ENCODE results near the gene HYAL2.

The HYAL2 gene

DNA sequence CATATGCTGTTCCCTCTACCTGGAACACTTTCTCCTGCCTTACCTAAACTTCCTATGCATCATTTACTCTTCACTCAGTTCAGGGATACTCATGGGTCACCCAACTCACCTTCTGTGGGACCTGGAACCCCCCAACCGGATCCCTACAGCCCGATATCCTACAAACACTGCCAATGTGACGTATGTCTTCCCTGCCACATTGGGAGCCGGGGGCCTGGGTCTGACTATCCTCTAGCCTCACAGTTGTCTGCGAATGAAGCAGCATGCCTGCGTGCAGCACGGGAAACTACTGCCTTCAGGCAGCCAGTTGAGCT, 27.6 kb upstream of the HYAL2 start:
- DNase-seq (ENCODE audit: low spot score): no peak

DNA sequence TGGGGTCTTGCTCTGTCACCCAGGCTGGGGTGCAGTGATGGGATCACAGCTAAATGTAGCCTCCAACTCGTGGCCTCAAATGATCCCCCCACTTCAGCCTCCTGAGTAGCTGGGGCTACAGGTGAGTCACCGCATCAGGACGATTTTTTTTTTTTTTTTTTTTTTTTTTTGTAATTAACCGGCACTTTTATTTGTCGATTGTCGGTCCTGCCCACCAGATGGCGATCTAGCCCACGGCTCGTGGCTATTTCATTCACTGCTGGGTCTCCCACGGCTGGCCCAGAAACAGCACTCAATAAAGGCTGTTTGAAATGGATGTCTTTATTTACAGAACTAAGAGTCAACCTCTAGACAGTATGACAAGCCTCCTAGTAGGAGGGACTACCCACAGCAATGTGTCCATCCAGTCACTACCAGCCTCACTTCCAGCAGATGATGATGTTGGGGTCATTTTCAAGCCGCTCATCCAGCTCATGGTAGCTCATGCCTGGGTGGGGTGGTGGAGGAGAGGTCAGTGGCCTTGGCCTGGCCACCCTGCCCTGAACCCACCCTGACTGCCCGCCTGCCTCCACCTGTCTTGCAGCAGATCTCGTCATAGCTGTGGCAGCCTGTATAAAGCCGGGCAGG, 24.8 kb upstream of the HYAL2 start:
- peak; percentile 77 for DNase-seq (ENCODE audit: low spot score)

DNA sequence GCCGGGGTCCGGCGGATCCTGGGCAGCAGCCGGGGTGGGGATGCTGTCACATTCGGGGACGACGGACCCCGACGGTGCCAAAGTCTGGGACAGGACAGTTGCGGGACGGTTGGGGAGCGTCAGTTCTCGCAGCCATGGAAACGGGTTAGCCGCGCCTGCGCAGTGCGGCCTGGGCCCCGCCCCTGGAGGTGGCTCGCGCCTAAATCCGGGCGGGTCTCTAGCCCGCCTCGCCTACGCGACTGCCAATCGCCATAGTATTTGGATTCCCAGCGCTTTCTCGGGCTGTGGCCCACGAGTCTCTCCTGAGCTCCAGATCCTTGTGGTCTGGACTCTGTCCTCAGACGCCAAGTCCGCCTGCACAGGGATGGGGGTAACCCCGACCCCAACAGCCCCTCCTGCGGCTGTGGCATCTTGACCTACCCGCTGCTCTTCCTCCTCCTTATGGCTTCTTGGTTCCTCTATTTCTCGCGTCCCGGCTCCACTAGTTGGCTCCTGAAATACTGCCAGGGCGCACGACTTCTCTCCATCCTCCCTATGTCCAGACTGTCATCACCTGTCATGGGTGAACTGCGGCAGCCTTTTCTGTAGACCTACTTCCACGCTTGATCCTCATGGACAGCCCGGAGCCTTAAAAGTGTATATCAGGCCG, 23.2 kb upstream of the HYAL2 start, which contains the start of gene ZMYND10:
Gene ZMYND10 (minus strand): TSS at position 147 of the 649 bp plus-strand sequence. CDS start 153 bp downstream, outside the sequence.
- DNase-seq (ENCODE audit: low spot score): peak; percentile 95

DNA sequence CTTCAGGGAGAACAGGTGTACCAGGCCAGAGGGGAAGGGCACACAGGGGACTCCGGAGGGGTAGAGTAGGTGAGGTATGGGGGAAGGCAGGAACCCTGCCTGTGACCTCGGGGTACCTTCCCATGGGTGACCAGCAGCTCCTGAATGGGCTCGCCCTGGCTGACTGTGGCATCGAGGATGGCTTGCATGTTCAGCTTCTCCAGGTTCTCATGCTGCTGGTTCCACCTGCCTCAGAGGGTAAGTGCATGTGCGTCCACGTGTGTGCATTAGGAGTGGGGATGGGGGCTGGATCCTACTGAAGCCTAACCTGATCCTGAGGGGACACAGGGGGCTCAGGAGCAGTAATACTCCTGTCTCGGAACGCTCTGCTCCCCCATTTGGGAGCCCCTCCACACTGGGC, 22.5 kb upstream of the HYAL2 start:
- no peak for DNase-seq (ENCODE audit: low spot score)

DNA sequence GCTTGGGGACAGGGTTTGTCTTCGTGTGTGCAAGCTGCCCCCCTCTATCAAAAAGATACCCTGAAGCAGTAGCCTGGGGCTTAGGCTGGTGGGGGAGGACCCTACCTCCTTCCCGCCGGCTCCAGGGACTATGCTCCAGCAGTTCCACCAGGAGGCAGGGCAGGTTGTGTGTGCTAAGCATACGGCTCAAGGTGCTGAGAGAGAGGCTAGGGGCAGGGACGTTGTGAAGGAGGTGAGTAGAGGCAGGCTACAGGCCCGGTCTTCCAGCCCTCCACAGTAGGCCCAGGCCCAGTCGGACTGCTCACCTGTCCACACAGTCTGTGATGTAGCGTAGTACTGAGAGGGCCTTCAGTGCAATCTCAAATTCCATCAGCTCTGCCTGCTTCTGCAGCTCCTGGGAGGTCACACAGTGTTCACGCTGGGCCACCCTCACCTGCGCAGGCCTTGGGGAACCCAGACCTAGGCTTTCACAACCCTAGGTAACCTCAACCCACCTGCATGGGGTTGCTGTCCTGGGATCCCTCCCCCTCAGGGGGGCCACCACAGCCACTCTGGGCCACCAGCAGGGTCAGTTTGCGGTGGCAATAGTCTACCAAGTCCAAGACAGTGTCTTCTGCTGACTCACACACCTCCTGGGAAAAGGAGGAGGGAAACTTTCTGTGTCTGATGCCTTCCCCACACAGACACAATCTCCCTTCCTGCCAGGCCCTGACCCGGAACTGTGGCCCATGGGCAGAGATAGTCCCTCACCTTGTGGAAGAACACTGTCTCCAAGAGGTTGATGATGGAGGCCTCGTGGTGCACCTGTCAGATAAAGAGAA, 20.5 kb upstream of the HYAL2 start:
- DNase-seq (ENCODE audit: low spot score): no peak

DNA sequence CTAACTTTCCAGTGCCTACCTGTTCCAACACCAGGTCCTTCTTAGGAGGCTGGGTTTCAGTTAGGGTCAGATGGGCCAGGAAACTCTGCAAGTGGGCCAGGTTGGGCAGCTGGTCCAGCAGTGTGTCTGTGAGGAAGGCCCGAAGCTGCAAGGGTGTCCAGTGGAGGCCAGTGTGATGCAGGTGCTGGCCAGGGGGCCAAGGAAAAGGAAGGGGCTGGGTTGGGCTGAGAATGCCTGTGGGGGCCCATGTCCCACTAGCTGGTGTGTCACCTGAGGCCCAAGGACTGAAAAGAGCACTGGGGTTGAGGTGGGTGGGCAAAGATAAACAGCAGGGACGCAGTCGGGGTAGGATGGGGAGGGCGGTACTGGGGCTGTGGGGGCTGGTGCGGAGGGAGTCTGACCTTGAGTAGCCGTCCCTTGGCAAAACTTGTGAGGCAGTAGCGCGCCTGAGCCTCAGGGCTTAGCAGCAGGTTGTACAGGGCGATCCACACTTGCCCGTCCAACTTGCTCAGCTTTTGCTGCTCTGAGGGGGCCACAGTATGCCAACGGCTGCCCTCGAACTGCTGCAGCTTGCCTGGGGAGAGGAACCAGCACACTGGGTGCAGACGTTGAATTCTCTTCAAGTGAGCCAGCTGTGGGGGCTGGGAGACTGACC, 19.6 kb upstream of the HYAL2 start:
- no peak for DNase-seq (ENCODE audit: low spot score)

DNA sequence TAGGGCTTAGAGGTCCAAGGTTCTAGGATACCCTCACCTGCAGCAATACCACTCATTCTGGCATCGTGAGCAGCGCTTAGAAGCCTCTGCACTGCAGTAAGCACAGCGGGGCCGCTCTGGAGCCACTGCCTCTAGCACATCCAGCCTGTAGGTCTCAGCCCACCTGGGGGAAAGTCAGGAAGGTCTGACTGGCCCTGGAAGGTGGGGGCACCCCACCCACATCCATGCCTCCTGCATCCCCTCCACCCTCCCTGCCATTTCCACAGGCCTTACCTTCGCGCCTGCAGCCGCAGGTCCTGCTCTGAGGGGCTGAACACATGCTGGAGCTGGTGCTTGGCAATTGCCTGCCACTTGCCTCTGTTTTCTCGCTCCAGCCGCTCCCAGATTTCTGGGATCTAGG, 19.0 kb upstream of the HYAL2 start:
- DNase-seq (ENCODE audit: low spot score): no peak

DNA sequence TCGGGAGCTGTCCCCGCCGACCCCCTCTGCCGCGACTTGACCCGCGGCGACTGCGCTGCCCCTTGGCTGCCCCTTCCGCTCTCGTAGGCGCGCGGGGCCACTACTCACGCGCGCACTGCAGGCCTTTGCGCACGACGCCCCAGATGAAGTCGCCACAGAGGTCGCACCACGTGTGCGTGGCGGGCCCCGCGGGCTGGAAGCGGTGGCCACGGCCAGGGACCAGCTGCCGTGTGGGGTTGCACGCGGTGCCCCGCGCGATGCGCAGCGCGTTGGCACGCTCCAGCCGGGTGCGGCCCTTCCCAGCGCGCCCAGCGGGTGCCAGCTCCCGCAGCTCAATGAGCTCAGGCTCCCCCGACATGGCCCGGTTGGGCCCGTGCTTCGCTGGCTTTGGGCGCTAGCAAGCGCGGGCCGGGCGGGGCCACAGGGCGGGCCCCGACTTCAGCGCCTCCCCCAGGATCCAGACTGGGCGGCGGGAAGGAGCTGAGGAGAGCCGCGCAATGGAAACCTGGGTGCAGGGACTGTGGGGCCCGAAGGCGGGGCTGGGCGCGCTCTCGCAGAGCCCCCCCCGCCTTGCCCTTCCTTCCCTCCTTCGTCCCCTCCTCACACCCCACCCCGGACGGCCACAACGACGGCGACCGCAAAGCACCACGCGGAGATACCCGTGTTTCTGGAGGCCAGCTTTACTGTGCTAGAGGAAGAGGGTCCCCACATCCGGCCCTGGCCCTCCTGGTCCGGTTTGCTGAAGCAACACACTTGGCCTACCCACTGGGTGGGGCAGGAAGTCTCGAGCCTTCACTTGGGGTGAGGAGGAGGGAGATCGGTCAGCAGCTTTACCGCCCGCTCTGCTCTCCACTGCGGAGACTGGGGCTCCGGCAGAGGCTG, 18.1 kb upstream of the HYAL2 start, which contains the start of gene RASSF1:
Gene RASSF1 (minus strand): TSS at position 389 of the 882 bp plus-strand sequence. CDS start 31 bp downstream, at position 358.
- DNase-seq (ENCODE audit: low spot score): peak; percentile 87

DNA sequence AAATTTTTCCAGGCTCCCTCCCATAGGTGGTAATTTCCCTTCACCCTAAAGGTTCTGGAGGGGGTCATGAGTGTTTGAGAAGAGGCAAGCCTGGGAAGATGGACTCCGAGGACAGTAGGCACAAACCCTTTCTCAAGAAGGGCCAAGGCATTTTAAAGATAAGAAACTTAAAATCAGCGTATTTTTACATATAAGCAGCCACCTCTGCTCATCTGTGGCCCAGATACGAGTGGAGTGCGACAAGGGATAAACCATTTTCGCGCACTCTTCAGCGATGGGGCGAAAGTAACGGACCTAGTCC, 17.6 kb upstream of the HYAL2 start:
- no peak for DNase-seq (ENCODE audit: low spot score)

DNA sequence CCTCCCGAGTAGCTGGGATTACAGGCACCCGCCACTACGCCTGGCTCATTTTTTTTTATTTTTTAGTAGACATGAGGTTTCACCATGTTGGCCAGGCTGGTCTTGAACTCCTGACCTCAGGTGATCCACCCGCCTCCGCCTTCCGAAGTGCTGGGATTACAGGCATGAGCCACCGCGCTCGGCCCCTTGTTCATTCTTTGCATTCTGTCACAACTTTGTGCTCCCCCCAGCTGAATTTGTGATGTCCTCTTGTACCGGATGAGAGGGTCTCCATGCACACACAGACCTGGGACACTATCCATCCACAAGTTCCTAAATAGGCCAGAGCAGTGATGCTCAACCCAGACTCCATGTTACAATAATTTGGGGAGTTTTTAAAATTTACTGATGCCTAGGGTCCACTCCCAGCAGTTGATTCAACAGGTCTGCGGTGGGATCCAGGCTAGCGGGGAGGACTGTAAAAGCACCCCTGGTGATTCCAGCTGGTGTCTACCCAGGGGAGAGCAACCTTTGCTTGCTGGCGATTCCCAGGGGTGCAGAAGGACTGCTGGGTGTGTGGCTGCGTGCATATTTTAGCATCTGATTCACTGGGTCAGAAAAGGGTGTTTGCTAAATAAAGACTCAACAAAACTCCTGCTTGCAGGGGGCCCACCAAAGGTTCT, 17.1 kb upstream of the HYAL2 start:
- peak; percentile 55 for DNase-seq (ENCODE audit: low spot score)

DNA sequence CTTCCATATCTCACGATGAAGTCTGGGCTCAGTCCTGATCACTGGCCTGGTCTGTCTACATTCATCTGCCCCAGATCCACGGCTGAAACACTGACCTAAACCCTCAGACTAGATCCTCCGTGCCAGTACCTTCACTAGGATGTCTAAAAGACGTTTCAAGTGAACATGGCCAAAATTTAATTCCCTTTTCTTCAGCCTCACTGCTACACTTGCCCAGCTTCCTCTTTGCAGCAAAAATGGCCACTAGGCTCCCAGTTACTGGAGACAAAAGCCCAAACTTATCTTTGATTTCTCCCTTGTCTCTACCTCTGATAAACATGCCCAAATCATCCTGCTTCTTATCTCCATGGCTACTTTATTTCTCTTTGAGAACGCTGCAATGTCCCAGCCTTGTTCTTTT, 16.4 kb upstream of the HYAL2 start:
- no peak for DNase-seq (ENCODE audit: low spot score)

DNA sequence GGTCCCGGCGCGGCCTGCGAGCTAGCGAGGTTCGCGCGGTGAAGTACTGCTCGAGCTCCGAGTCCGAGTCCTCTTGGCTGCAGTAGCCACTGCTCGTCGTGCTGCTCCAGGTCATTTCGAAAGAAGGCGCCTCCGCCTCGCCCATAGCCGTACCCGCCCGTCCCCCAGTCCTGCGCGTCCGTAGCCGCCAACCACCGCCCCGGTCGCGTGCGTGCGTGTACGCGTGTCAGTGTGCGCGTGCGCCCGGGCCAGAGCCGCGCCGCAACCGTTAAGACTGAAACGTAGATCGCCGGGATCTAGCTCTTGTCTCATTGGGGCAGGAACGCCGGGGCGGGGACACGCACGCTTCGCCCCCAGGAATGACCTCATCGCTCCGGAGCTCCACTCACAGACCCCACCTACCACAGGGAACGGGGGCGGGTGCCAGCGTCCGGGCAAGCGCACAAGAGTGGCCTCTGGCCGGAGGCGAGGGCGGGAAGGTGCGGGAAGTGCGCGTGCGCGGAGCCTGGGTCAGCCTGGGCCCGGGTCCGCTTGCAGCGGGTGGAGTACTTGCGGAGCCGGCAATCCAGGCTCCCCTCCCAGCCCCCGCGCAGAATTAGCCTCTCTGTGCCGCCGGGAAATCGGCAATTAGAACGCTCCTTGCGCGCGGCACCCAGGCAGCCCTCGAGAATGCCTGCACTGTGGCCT, 14.8 kb upstream of the HYAL2 start:
- peak; percentile 98 for DNase-seq (ENCODE audit: low spot score)

DNA sequence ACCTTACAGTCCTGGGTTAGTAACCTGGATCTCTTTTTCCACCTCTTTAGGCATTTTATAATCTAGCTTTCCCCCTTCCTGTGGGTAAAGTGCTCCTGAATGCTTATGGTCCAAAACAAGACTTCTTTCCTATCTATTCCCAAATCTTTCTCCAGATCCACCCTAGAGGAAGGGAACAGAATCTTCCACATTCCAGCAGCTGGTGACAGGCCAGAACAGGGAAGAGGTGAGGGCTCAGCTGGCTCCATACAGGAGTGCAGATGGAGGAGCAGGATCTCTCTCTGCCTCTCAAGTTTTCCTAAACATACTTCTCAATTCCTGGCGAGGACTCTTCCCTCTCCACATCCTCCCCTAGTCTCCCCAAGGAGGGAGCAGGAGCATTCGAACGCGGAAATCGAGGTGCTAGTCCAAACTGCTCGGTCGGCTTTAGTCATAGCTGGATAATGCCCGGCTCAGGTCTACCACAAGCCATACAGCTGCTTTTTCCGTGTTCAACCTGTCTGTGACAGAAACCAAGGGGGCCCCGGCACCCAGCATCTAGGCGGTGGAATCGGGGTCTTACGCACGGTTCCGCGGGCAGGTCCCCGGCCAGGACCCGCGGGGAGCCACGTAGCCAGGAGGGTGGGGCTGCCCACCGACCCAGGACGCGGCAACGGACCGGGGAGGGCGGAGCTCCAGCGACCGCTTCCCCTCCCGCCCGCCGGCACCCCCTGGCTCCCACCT, 14.1 kb upstream of the HYAL2 start:
- peak; percentile 35 for DNase-seq (ENCODE audit: low spot score)

DNA sequence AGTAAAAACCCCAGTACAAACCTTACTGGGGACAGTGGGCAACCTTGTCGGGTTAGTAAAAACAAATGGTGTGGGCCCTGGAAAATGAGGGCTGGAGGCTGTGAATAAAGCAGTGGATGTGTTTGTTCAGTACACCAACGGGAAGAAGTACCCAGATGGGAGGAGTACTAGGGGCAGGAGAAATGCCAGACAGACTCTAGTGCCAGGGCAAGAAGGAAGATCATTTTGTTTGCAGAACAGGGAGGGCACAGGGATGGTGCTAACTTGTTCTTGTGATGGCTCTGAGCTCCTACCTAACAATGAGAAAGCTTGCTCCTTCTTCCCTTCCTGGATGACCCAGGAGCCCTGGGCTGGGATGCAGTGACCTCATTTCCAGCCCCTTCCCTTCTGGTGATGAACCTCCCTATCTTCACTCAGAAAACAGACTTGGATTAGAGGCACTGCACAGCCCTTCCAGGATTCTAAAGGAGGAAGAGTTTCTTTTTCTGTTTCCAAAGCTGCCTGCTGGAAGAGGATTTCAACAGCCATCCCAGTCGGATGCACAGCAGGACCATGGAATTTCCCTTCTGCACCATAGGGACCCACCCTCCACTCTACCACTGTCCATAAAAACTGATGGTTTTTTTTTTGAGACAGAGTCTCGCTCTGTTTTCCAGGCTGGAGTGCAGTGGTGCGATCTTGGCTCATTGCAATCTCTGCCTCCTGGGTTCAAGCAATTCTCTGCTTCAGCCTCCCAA, 12.0 kb upstream of the HYAL2 start:
- DNase-seq (ENCODE audit: low spot score): no peak

DNA sequence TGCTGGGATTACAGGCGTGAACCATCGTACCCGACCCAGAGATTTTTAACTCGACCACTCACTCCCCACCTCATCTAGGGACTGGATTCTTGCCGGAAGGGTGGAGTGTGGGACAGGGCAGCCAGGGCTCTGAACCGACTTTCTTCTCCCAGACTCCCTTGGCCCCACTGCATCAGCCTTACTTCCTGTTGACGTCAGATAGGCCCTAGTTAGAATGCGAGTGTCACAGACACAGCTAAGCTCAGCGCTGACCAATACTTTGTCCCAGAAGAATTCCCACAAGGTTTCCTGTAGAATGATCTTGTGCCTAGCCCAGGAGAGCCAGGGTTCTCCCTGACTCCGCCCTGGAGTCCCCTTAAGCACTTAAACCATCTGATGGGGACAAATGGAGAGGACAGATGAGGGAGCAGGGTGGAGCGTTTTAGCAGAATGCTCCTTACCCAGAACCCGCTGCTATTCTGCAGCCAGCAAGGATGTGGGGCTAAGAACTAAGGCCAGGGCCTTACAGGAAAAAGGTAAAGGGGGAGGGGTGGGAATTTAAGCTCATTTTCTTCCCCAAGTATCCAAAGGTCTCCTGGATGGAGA, 11.3 kb upstream of the HYAL2 start:
- peak; percentile 49 for DNase-seq (ENCODE audit: low spot score)

DNA sequence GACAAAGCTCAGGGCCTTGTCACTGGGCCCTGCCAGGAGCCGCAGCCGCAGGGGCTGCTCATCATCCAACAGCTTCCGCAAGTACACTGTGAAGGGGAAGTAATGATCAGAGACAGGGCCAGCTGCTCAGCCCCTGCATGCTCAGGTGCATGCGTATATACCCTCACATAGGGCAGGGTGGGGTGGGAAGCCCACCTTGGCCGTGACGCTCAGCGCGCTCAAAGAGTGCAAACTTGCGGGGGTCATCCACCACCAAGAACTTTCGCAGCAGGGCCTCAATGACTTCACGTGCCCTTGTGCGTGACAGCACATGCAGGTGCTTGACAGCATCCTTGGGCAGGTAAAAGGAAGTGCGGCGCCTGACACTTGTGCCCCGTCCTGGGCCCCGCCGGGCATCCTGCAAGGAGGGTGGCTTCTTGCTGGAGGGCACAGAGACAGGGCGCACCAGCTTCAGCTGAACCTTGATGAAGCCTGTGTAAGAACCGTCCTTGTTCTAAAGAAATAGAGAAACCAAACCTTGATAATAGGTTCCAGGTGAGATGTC, 8.9 kb upstream of the HYAL2 start:
- DNase-seq (ENCODE audit: low spot score): no peak

DNA sequence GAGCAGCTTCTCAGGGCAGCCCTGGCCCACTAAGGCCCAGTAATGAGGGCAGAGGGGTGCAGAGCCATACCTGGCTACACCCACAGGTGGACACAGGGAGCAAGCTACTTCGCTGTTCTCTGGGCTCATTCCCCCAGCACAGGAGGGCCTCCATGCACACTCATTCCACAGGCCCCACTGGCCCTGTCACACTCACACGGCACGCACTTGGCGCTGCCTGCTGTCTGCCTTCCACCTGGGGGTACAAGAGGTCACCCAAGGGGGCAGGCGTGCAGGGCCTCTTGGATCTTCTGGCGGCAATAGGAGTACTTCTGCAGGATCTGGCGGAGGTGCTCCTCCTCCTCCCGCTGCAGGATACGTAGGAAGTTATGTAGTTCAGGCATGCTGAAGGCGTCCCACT, 7.8 kb upstream of the HYAL2 start:
- no peak for DNase-seq (ENCODE audit: low spot score)

DNA sequence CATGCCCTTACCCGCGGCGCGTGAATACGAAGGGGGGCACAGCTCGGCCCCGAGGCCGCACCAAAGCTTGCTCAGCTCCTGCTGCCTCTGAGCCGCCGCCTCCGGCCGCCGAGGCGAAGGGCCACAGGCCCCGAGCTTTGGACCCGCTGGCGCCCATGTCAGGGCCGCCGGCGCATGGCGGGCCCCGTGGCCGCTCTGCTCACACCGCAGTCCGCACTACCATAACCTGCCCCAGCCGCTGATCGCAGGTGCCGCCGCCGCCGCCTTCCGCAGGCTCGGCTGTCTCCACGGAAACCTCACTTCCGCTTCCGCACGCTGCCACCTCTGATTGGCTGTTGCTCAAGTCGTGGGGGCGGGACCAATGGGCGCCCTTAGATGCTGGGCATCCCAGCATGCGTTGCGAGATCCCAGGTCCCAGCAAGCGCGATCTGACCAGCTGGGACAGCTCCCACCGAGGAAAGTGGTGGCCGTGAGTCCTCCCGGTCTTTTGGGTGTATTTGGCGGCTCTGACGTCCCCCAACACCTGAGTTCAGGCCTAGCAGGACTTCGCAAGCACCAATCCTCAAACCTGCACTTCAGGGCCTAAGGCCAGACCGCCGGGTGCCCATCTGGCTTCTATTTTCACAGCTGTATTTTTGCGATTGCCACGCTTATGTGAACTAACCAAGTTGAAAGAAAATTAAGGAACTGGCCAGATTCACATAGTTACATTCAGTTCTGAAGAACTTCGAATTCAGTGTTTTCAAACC, 5.6 kb upstream of the HYAL2 start, which contains the start of gene TUSC2:
Gene TUSC2 (minus strand): TSS at position 281 of the 749 bp plus-strand sequence. CDS start 124 bp downstream, at position 157.
- peak; percentile 97 for DNase-seq (ENCODE audit: low spot score)

Data from GM03348 (cell line).